Common myeloid progenitor, CD34-positive (primary cell): Measurements from ENCODE around the gene TUBGCP2.
"Not testable (repeated sequence)": the region's sequence is repeated elsewhere in the genome, so short reads cannot be mapped to it uniquely, and the experiment has no call there.

ENCODE experiments used
- CTCF ChIA-PET: fragments of 350-600 bp; sonication (Branson Sonifier 250); formaldehyde crosslinking; loops from one replicate; lab custom pipeline; 2021; ENCODE audit warnings: antibody characterized with exemption; lab: Charles Lee
- POLR2A ChIA-PET: fragments of 350-600 bp; sonication (Branson Sonifier 250); formaldehyde crosslinking; loops from one replicate; lab custom pipeline; 2021; ENCODE audit warnings: antibody characterized with exemption; lab: Charles Lee
- DNase-seq, 3 donors: peaks; one replicate each; pipeline versions ENCODE4 v3.0.0 to v3.0.0-alpha.2; 2013
- H3K27ac ChIP-seq, 2 experiments: 1 replicate in 1 of 2; 2 replicates in 1 of 2; pipeline ENCODE4 v1.7.0; 2013; ENCODE audit warnings: inconsistent platforms in 2 of 2, low read length in 2 of 2, mild to moderate bottlenecking in 2 of 2, low read depth in 1 of 2, moderate library complexity in 1 of 2; ENCODE audit not compliant: severe bottlenecking in 2 of 2, insufficient read depth in 1 of 2, poor library complexity in 1 of 2
- H3K27me3 ChIP-seq, 5 experiments: replicated peaks in 2 of 5; 1 replicate in 3 of 5; 2 replicates in 2 of 5; pipeline versions ENCODE4 v1.6.1 to v1.7.0; 2013; ENCODE audit warnings: low read length in 4 of 5, mild to moderate bottlenecking in 2 of 5, moderate library complexity in 2 of 5, inconsistent platforms in 1 of 5; ENCODE audit not compliant: insufficient read depth in 5 of 5, control insufficient read depth in 4 of 5
- H3K36me3 ChIP-seq, 4 experiments: 1 replicate in 2 of 4; 2 replicates in 2 of 4; pipeline versions ENCODE4 v1.6.1 to v1.7.0; 2013; ENCODE audit warnings: low read length in 3 of 4, control low read depth in 1 of 4, mild to moderate bottlenecking in 1 of 4; ENCODE audit not compliant: control insufficient read depth in 4 of 4, insufficient read depth in 4 of 4
- H3K4me1 ChIP-seq, 4 experiments: 1 replicate in 3 of 4; 2 replicates in 1 of 4; pipeline versions ENCODE4 v1.6.1 to v1.7.1; 2013; ENCODE audit warnings: low read length in 3 of 4, mild to moderate bottlenecking in 3 of 4, control low read depth in 1 of 4, inconsistent platforms in 1 of 4, moderate library complexity in 1 of 4; ENCODE audit not compliant: control insufficient read depth in 4 of 4, insufficient read depth in 4 of 4; ENCODE audit errors: control extremely low read depth in 1 of 4
- H3K4me3 ChIP-seq, 7 experiments: 1 replicate in 4 of 7; 2 replicates in 3 of 7; pipeline versions ENCODE4 v1.5.1 to v1.7.0; 2013; ENCODE audit warnings: mild to moderate bottlenecking in 7 of 7, low read length in 6 of 7, moderate library complexity in 6 of 7, inconsistent platforms in 2 of 7, low read depth in 2 of 7, control low read depth in 1 of 7; ENCODE audit not compliant: insufficient read depth in 4 of 7, control insufficient read depth in 1 of 7; ENCODE audit errors: extremely low read depth in 1 of 7
- H3K9me3 ChIP-seq, 5 experiments: 1 replicate in 4 of 5; 2 replicates in 1 of 5; pipeline versions ENCODE4 v1.6.1 to v1.7.1; 2013; ENCODE audit warnings: low read length in 4 of 5, mild to moderate bottlenecking in 2 of 5, inconsistent platforms in 1 of 5, low read depth in 1 of 5, moderate library complexity in 1 of 5; ENCODE audit not compliant: control insufficient read depth in 4 of 5, insufficient read depth in 2 of 5; ENCODE audit errors: control extremely low read depth in 1 of 5
- WGBS: methylation state at CpG from one replicate; pipeline ENCODE4 v1.1.5; 2013; ENCODE audit not compliant: insufficient coverage; 5-methylcytosine and 5-hydroxymethylcytosine counted together

Gene TUBGCP2

DNA sequence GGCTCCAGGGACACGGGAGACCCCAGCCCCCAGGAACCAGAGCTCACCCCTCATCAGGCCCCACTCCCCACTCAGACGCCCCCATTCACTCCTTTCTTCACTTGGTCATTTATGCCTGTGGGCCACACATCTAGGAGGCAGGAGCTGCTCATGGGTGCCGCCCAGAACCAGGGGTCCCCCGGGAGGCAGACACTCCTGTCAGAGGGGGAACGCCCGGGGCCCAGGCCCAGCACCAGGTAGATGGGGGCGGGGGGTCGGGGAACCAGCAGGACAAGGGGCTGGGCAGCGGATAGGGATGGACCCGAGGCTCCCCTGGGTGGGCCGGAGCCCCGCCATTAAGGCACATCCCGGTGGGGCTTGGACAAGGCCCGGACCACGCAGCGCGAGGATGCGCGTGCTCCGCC lies 16.2 kb upstream of the TUBGCP2 start:
- CTCF ChIA-PET: interaction anchor here (2.3 kb wide), 1 partner anchor 10 kb away, joined by 14 read pairs; no protein-coding TSS in a partner anchor
- DNase-seq: no peak
- Histone ChIP-seq H3K4me3 (peak overlapping the region in 2 of 7 experiments; percentile 10 to 50), H3K4me1 (peaks cover 0 to 22% (median 11%) of the 10 kb centered on the region in 4 experiments), H3K9me3 (peaks cover 0 to 2% (median 0%) of the 10 kb centered on the region in 5 experiments), H3K27ac (no peak overlapping the region), H3K36me3 (no peaks in the 10 kb centered on the region), H3K27me3 (peaks cover 5 to 52% (median 31%) of the 10 kb centered on the region in 5 experiments)
- POLR2A ChIA-PET: no interaction called here
- 13% methylated on average over 17 of the region's 20 CpGs for WGBS

DNA sequence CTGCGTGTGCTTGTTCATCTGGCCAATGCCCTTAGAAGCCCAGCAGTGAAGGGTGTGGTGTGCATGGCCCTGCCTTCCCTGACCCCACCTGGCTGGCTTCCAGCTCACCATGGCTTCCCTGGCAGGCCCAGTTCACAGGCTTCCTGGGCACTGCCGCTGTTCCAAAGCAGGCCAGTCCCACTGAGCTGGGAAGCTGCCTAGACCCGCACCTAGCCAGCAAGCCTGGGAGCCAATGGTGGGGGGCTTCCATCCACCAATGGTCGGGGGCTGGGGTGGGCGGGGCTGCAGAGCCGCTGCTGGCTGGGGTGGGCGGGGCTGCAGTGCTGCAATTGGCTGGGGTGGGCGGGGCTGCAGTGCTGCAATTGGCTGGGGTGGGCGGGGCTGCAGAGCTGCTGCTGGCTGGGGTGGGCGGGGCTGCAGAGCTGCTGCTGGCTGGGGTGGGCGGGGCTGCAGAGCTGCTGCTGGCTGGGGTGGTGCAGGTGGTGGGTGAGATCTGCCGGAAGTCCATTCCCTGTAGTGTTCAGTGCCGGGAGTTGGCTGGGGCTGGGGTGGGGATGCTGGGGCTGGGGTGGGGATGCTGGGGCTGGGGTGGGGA lies 15.6 kb upstream of the TUBGCP2 start:
- ChIA-PET CTCF (interaction anchor here (0.6 to 2.3 kb wide), 3 partner anchors 9 to 16 kb away, joined by 3 to 14 read pairs (median 3); no protein-coding TSS in a partner anchor), POLR2A (no interaction called here)
- Histone ChIP-seq H3K9me3 (peaks cover 0 to 2% (median 0%) of the 10 kb centered on the region in 5 experiments), H3K36me3 (no peaks in the 10 kb centered on the region), H3K27ac (no peak overlapping the region), H3K27me3 (peaks cover 5 to 55% (median 26%) of the 10 kb centered on the region in 5 experiments), H3K4me1 (peaks cover 0 to 21% (median 11%) of the 10 kb centered on the region in 4 experiments), H3K4me3 (no peak overlapping the region)
- WGBS: 49% methylated on average over 3 of the region's 13 CpGs
- peak; percentile 54 to 73 (median 70) for DNase-seq

GRCh38 chr10:133322064-133322709 lies 13.5 kb upstream of the TUBGCP2 start:
- H3K9me3 ChIP-seq, H3K4me3 ChIP-seq, H3K27ac ChIP-seq, H3K36me3 ChIP-seq, DNase-seq, POLR2A ChIA-PET: not testable (repeated sequence)
- Histone ChIP-seq H3K27me3 (peaks cover 5 to 38% (median 12%) of the 10 kb centered on the region in 5 experiments), H3K4me1 (peaks cover 0 to 26% (median 12%) of the 10 kb centered on the region in 4 experiments)
- 100% methylated on average over 1 of the region's 14 CpGs for WGBS
- CTCF ChIA-PET: interaction anchor here (0.5 to 2.5 kb wide), 4 partner anchors 7 to 15 kb away, joined by 3 to 11 read pairs (median 5); no protein-coding TSS in a partner anchor

GRCh38 chr10:133320852-133321422 lies 12.3 kb upstream of the TUBGCP2 start:
- peaks cover 0 to 25% (median 5%) of the 10 kb centered on the region in 5 experiments for H3K27me3 ChIP-seq

DNA sequence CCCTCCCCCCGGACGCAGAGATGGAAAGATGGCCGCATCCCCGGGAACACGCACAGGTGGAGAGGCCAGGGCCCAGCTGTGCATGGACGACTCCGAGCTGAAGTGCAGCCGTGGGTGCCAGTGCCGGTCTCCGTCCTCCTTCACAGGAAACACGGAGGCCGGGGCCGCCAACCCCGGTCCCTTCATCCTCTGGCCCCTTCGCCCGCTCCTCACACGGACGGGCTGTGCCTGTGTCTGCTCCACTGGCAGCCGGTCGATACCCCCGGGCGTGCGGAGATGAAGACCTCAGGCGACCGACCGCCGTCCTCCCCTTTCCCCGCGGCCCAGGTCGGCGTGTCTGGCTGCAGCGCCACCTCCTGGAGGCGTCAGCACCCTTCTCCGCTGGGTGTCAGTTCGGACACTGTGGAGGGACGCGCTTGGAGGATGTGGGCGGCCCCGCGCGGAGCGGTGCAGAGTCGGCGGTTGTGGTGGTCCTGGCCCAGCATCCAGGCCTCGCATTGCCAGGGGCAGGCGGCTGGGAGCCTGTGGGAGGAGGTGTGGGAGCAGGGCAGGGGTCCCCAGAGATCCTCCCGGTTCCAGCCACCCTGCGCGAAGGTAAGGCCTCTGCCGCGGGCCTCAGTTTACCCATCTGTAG lies 9.9 kb upstream of the TUBGCP2 start:
- Histone ChIP-seq H3K27me3 (peaks cover 0 to 12% (median 2%) of the 10 kb centered on the region in 5 experiments), H3K27ac (no peak overlapping the region), H3K9me3 (peaks cover 0 to 2% (median 0%) of the 10 kb centered on the region in 5 experiments), H3K4me1 (peaks cover 0 to 7% (median 1%) of the 10 kb centered on the region in 4 experiments), H3K4me3 (peak overlapping the region in 6 of 7 experiments; percentile 19 to 73 (median 52)), H3K36me3 (no peaks in the 10 kb centered on the region)
- 9% methylated on average over 36 of the region's 51 CpGs for WGBS
- CTCF ChIA-PET: interaction anchor here (0.7 to 2.8 kb wide), 4 partner anchors 37 to 72 kb away, joined by 3 to 10 read pairs (median 4); no protein-coding TSS in a partner anchor
- peak; percentile 69 to 74 (median 73) for DNase-seq
- POLR2A ChIA-PET: no interaction called here

More at GRCh38 chr10:133320852-133321422, 12.3 kb upstream of the TUBGCP2 start:
- peaks cover 0 to 21% (median 11%) of the 10 kb centered on the region in 4 experiments for H3K4me1 ChIP-seq
- H3K36me3 ChIP-seq, H3K9me3 ChIP-seq, H3K4me3 ChIP-seq, H3K27ac ChIP-seq: not testable (repeated sequence)
- 98% methylated on average over 6 of the region's 6 CpGs for WGBS
- POLR2A ChIA-PET: interaction anchor here (0.7 kb wide), 1 partner anchor 15 kb away, joined by 5 read pairs; no protein-coding TSS in a partner anchor
- CTCF ChIA-PET: interaction anchor here (0.6 to 2.8 kb wide), 7 partner anchors 8 to 75 kb away, joined by 3 to 11 read pairs (median 5); no protein-coding TSS in a partner anchor
- peak in 2 of 3 donors; percentile 42 to 49 for DNase-seq

GRCh38 chr10:133316732-133317131 lies 8.1 kb upstream of the TUBGCP2 start:
- POLR2A ChIA-PET: no interaction called here
- peaks cover 0 to 15% (median 10%) of the 10 kb centered on the region in 4 experiments for H3K36me3 ChIP-seq
- H3K4me1 ChIP-seq: peaks cover 0 to 7% (median 1%) of the 10 kb centered on the region in 4 experiments
- DNase-seq: no peak
- CTCF ChIA-PET: no interaction called here
- no peak overlapping the region for H3K27ac ChIP-seq
- peaks cover 0 to 2% (median 0%) of the 10 kb centered on the region in 5 experiments for H3K9me3 ChIP-seq
- no peak overlapping the region for H3K4me3 ChIP-seq
- peaks cover 0 to 12% (median 2%) of the 10 kb centered on the region in 5 experiments for H3K27me3 ChIP-seq
- WGBS: no CpG with 5 or more reads among the region's 7 CpGs
